GM12864 (cell line): ENCODE data around the gene MAST4.

Experiments
- DNase-seq: peaks from one replicate; pipeline ENCODE4 v3.0.0-alpha.2; 2011; ENCODE audit warnings: low read depth
- H3K4me3 ChIP-seq: 2 replicates; pipeline ENCODE4 v1.5.1; 2011; ENCODE audit warnings: mild to moderate bottlenecking, low read depth, low read length, control low read depth
- CTCF ChIP-seq: IDR thresholded peaks from 2 replicates; pipeline ENCODE4 v1.5.1; 2011; ENCODE audit warnings: low read depth, mild to moderate bottlenecking, moderate library complexity, low read length, control low read depth, inconsistent platforms; ENCODE audit errors: missing control alignments

The MAST4 gene

GRCh38 chr5:67038817-67039603 is 442.8 kb downstream of the MAST4 start:
- TF ChIP-seq CTCF: no peak
- no peak for DNase-seq
- no peak overlapping the region for H3K4me3 ChIP-seq

- TF ChIP-seq CTCF: no peak
- no peak for DNase-seq
- no peak overlapping the region for H3K4me3 ChIP-seq
Measured at GRCh38 chr5:67042176-67043003, 446.2 kb downstream of the MAST4 start.

- no peak overlapping the region for H3K4me3 ChIP-seq
- no peak for DNase-seq
- TF ChIP-seq CTCF: no peak
Measured at GRCh38 chr5:67043796-67044511, 447.8 kb downstream of the MAST4 start.

GRCh38 chr5:67045816-67046740 is 449.9 kb downstream of the MAST4 start:
- TF ChIP-seq CTCF: no peak
- no peak overlapping the region for H3K4me3 ChIP-seq
- no peak for DNase-seq

- DNase-seq: no peak
- H3K4me3 ChIP-seq: no peak overlapping the region
- no peak for TF ChIP-seq CTCF
Measured at GRCh38 chr5:67047160-67047559, 451.0 kb downstream of the MAST4 start.

GRCh38 chr5:67047616-67048015 is 451.4 kb downstream of the MAST4 start:
- no peak for TF ChIP-seq CTCF
- H3K4me3 ChIP-seq: no peak overlapping the region
- DNase-seq: no peak
